ENCODE results near the gene RCE1.

RCE1 gene

DNA sequence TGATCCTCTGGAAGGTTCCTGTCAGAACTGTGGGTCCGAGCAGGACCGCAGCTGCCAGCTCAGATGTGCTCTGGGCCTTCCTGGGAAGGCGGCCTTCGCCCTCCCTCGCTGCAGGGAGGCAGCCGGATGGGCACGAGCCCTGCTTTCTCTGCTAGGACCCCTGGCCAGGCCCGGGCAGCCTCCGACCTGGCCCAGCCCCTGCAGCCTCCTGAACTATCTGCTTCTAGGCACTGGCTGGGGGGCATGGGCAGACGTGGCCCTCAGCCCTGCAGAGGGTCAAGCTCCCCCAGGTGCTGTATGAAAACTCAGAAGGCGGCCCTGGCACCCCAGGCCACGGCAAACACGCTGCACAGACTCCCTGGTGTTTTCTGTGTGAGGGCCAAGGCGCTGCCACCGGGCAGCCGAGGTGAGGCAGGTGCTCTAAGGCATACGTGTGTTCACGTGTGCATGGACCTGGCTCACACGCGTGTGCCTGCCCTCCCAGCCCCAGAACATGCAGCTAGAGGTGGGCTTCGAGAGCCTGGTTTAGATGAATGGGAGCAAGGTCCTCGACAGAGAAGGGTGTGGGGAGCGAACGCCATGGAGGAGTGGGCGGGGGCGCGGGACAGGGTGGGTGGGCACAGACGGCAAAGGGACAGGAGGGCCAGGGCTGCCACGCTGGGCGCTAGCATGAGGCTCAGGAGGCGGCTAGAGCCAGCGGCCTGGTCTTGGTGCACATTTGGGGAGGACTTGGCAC is 18.0 kb downstream of the RCE1 start:
- Histone ChIP-seq H3K27ac (no peak overlapping the region), H3K27me3 (replicated peaks) (no peaks in the 10 kb centered on the region), H3K36me3 (replicated peaks) (peaks cover 18% of the 10 kb centered on the region), H3K4me3 (ENCODE audit: low read depth, low read length) (no peak overlapping the region)
- DNase-seq = no peak
- in situ Hi-C loops (cut with HindIII; ENCODE audit: low pct_ligation_motif_present, low sequenced_read_pairs) = no loop called here
- TF ChIP-seq, protein P1, sequence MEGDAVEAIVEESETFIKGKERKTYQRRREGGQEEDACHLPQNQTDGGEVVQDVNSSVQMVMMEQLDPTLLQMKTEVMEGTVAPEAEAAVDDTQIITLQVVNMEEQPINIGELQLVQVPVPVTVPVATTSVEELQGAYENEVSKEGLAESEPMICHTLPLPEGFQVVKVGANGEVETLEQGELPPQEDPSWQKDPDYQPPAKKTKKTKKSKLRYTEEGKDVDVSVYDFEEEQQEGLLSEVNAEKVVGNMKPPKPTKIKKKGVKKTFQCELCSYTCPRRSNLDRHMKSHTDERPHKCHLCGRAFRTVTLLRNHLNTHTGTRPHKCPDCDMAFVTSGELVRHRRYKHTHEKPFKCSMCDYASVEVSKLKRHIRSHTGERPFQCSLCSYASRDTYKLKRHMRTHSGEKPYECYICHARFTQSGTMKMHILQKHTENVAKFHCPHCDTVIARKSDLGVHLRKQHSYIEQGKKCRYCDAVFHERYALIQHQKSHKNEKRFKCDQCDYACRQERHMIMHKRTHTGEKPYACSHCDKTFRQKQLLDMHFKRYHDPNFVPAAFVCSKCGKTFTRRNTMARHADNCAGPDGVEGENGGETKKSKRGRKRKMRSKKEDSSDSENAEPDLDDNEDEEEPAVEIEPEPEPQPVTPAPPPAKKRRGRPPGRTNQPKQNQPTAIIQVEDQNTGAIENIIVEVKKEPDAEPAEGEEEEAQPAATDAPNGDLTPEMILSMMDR (IDR thresholded peaks at IDR 0.05; ENCODE audit: low read depth, low read length, missing control alignments) = no peak

DNA sequence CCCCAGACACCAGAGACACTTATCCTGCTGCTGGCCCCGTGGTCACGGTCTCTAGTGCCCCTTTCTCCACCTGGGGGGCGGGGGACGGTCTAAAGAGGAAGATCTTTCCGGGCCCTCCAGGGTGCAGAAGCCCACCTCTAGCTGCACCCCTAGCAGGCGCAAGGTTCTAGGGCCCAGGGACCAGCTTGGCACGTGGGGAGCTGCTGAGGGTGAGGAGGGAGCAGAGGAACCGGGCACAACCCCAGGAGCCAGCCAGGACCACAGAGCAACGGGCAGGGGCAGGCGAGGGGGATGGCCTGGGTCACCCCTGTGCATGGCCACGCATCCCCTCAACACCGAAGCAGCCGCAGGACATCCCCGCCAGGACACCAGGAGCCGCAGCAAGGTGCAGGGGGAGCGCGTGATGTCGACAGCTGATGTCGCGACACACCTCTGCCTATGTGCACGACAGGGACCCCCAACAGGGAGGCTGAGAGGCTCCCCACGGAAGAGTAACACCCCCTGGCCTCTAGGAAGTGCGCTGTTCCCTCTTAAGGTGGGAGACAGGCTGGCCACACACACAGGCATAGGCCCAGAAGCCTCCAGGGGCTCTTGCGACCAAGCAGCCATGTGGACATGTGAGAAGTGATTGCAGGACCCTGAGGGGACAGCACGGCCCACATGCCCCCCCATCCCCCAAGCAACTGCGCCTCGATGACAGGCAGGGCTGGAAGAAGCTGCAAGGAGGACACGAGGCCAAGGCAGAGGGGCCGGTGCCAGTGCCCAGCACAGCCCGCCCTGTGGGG is 18.7 kb downstream of the RCE1 start:
- Histone ChIP-seq H3K27ac (no peak overlapping the region), H3K36me3 (replicated peaks) (peaks cover 18% of the 10 kb centered on the region), H3K27me3 (replicated peaks) (no peaks in the 10 kb centered on the region), H3K4me3 (ENCODE audit: low read depth, low read length) (no peak overlapping the region)
- TF ChIP-seq, protein P1 (IDR thresholded peaks at IDR 0.05; ENCODE audit: low read depth, low read length, missing control alignments) = no peak
- in situ Hi-C loops (cut with HindIII; ENCODE audit: low pct_ligation_motif_present, low sequenced_read_pairs) = no loop called here
- DNase-seq = no peak

DNA sequence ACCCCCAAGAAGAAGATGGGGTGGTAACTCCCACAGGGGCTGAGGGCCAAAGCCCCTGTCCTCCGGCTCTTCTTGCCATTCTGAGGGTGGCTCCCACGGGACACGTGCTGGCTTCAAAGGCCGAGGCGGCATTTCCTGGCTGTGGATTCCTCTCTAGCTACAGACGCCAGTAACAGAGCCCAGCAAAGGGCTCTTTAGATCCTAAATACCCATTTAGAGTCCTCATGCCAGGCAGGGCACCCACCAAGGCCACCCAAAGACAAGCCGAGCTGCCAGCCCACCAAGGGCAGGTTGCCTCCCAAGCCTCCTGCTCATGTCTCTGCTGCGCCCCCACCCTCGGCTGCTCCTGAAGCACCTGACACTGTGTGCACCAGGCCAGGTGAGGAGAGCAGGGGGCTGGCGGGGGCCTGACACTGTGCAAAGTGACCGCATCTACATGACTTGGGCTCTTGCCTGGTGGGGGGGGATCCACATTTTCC is 19.4 kb downstream of the RCE1 start:
- TF ChIP-seq, protein P1 (IDR thresholded peaks at IDR 0.05; ENCODE audit: low read depth, low read length, missing control alignments) = no peak
- H3K27me3 ChIP-seq (replicated peaks) = no peaks in the 10 kb centered on the region
- no peak overlapping the region for H3K27ac ChIP-seq
- no peak overlapping the region for H3K4me3 ChIP-seq (ENCODE audit: low read depth, low read length)
- in situ Hi-C loops (cut with HindIII; ENCODE audit: low pct_ligation_motif_present, low sequenced_read_pairs) = no loop called here
- DNase-seq = no peak
- peaks cover 18% of the 10 kb centered on the region for H3K36me3 ChIP-seq (replicated peaks)

DNA sequence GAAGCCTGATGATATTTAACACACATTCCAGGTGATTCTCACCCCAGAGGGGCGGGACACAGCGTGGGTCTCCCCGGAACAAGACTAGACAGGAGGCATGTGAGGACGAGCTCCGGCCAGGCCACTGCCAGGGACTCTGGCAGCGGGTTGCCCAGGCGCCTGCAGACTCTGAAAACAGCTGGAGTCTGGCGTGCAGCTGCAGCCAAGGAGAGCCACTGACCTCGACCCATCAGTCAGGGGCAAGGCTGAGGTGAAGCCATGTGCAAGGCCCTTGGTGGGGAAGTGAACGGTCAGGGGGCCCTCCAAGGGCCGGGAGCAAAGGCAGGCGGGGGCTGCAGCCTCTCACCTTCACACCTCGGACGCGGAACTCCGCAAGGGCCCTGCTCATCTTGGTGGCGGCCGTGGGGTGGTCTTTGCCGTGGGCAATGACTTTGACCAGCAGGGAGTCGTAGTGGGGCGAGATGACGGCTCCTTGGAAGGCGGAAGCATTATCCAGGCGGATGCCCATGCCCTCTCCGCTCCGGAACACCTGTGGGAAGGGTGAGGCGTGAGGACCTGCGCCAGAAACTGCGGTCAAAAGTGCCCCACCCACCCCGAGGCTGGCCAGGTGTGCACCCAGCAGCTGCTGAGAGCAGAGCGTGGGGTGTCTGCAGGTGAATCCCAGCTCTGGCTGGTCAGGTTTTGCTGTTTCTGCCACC is 20.3 kb downstream of the RCE1 start:
- Histone ChIP-seq H3K27me3 (replicated peaks) (no peaks in the 10 kb centered on the region), H3K4me3 (ENCODE audit: low read depth, low read length) (no peak overlapping the region), H3K36me3 (replicated peaks) (peaks cover 9% of the 10 kb centered on the region), H3K27ac (no peak overlapping the region)
- no peak for DNase-seq
- in situ Hi-C loops (cut with HindIII; ENCODE audit: low pct_ligation_motif_present, low sequenced_read_pairs) = no loop called here
- TF ChIP-seq, protein P1 (IDR thresholded peaks at IDR 0.05; ENCODE audit: low read depth, low read length, missing control alignments) = no peak

DNA sequence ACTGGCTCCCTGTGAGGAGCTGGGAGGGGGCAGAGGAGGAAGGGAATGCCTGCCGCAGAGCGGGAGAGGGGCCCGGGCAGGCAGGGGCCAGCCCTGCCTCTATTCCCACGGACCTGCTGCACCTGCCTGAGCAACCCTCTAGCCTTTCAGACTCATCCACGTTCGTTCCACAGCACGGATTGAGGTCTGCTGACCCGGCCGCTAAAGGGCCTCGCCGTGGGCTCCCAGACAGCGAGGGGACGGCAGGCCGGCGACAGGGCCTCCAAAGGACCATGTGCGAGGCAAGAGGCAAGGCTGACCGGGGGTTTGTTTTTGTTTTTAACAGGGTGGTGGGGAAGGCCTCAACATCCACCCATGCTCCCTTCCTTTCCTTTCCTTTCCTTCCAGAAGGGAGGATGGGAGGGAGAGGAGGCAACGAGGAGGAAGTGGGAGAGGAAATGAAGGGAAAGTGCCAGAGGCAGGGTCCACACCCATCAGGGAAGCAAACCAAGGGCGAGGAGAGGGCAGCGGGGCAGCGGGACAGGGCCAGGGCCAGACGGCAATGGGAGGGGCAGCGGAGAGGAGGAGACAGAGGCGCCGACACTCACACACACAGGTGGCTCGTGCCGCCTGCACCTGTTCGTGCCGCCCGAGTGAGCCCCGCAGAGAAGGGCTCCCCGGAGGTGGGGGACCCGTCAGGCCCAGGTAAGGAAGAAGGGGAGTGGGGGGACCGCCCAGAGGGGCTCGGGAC is 21.1 kb downstream of the RCE1 start:
- in situ Hi-C loops (cut with HindIII; ENCODE audit: low pct_ligation_motif_present, low sequenced_read_pairs) = no loop called here
- no peak for DNase-seq
- no peak overlapping the region for H3K27ac ChIP-seq
- H3K4me3 ChIP-seq (ENCODE audit: low read depth, low read length) = no peak overlapping the region
- H3K27me3 ChIP-seq (replicated peaks) = no peaks in the 10 kb centered on the region
- peaks cover 6% of the 10 kb centered on the region for H3K36me3 ChIP-seq (replicated peaks)
- TF ChIP-seq, protein P1 (IDR thresholded peaks at IDR 0.05; ENCODE audit: low read depth, low read length, missing control alignments) = no peak

Data from brain microvascular endothelial cell (primary cell).